GM12878 (cell line): ENCODE results near the gene COL17A1. TPM values are rescaled to one million over a fixed set of nuclear protein-coding genes. Genes with fewer than 3 reads are reported as not detected.

Experiments
- ATAC-seq: fragments of 200-7000 bp; cut with Tn5 transposase; 3 replicates; pipeline ENCODE4 v1.9.1; 2020; ENCODE audit warnings: mild to moderate bottlenecking, moderate library complexity
- BruUV-seq: library from RNA; stranded (reverse); fragments of 400-500 nt; replicated peaks from 2 replicates; lab custom pipeline; 2021; lab: Mats Ljungman, UMichigan
- CTCF ChIA-PET: fragments of 300-600 bp; sonication (Branson Sonifier 250); formaldehyde crosslinking; extraction: SDS; loops from one replicate; lab custom pipeline; 2021; ENCODE audit warnings: inconsistent platforms; lab: Yijun Ruan, JAX
- POLR2A ChIA-PET: fragments of 350-600 bp; formaldehyde crosslinking; extraction: SDS; loops from one replicate; lab custom pipeline; 2021; ENCODE audit warnings: inconsistent platforms; lab: Charles Lee
- RAD21 ChIA-PET: fragments of 300-600 bp; sonication (Branson Sonifier 250); formaldehyde crosslinking; loops from one replicate; lab custom pipeline; 2023; ENCODE audit warnings: antibody characterized with exemption; ENCODE audit not compliant: unreplicated experiment; lab: Charles Lee
- SMC1A ChIA-PET: fragments of 300-600 bp; sonication (Branson Sonifier 250); formaldehyde crosslinking; loops from one replicate; lab custom pipeline; 2023; ENCODE audit not compliant: unreplicated experiment, uncharacterized antibody; lab: Charles Lee
- DNase-seq: peaks from one replicate; pipeline ENCODE4 v3.0.0-alpha.2; 2011; ENCODE audit warnings: low read depth, low spot score
- FAIRE-seq: peaks from 3 replicates; lab custom pipeline; 2011; peaks lifted over from hg19 to GRCh38; lab: Jason Lieb, UNC
- H2AFZ ChIP-seq: 2 replicates; pipeline ENCODE4 v1.6.0; 2011; ENCODE audit warnings: low read depth, low read length, control low read depth; ENCODE audit not compliant: control insufficient read depth
- H3K27ac ChIP-seq: 2 replicates; pipeline ENCODE4 v1.5.1; 2011; ENCODE audit warnings: control low read depth; ENCODE audit not compliant: control insufficient read depth, insufficient read depth
- H3K27me3 ChIP-seq, 2 experiments: replicated peaks in 1 of 2; 2 replicates each; pipeline versions ENCODE4 v1.6.0 to v1.6.1; 2011; ENCODE audit warnings: low read length in 1 of 2; ENCODE audit not compliant: control insufficient read depth in 2 of 2, insufficient read depth in 2 of 2
- H3K36me3 ChIP-seq, 2 experiments: 2 replicates each; pipeline ENCODE4 v1.5.1; 2011; ENCODE audit warnings: low read length in 1 of 2; ENCODE audit not compliant: control insufficient read depth in 2 of 2, insufficient read depth in 2 of 2
- H3K4me1 ChIP-seq: 2 replicates; pipeline ENCODE4 v1.6.1; 2011; ENCODE audit warnings: mild to moderate bottlenecking, low read length, moderate library complexity, mixed read lengths; ENCODE audit not compliant: control insufficient read depth, insufficient read depth
- H3K4me2 ChIP-seq: 2 replicates; pipeline ENCODE4 v1.6.0; 2011; ENCODE audit warnings: control low read depth; ENCODE audit not compliant: control insufficient read depth, insufficient read depth
- H3K4me3 ChIP-seq: fragments of 200-600 bp; sonication (generic); 2 replicates; pipeline ENCODE4 v1.5.1; 2016
- H3K79me2 ChIP-seq: 2 replicates; pipeline ENCODE4 v1.6.0; 2011; ENCODE audit warnings: low read length; ENCODE audit not compliant: control insufficient read depth, insufficient read depth
- H3K9ac ChIP-seq: 2 replicates; pipeline ENCODE4 v1.8.0; 2011; ENCODE audit warnings: low read length, control low read depth, mixed read lengths; ENCODE audit not compliant: control insufficient read depth, insufficient read depth
- H3K9me3 ChIP-seq: replicated peaks from 3 replicates; pipeline ENCODE4 v1.5.1; 2011; ENCODE audit warnings: mild to moderate bottlenecking, low read length; ENCODE audit not compliant: control insufficient read depth, insufficient read depth
- H4K20me1 ChIP-seq: 2 replicates; pipeline ENCODE4 v1.6.0; 2011; ENCODE audit not compliant: control insufficient read depth, insufficient read depth
- BMI1 ChIP-seq: fragments of 450-650 bp; IDR thresholded peaks from 2 replicates; pipeline ENCODE4 v1.6.1; 2016; ENCODE audit warnings: mild to moderate bottlenecking, moderate library complexity, borderline replicate concordance
- MTA3 ChIP-seq: IDR thresholded peaks from 2 replicates; pipeline ENCODE4 v1.6.1; 2012; ENCODE audit warnings: low read length, inconsistent platforms, borderline replicate concordance
- PAX8 ChIP-seq: fragments of 450-650 bp; IDR thresholded peaks from 2 replicates; pipeline ENCODE4 v1.6.1; 2017; ENCODE audit warnings: mild to moderate bottlenecking, moderate library complexity
- PBX3 ChIP-seq: IDR thresholded peaks from 2 replicates; pipeline ENCODE4 v1.6.1; 2011; ENCODE audit warnings: mild to moderate bottlenecking, low read depth, low read length, moderate library complexity; ENCODE audit not compliant: insufficient replicate concordance
- TARDBP ChIP-seq: IDR thresholded peaks from 2 replicates; pipeline ENCODE4 v1.6.1; 2016; ENCODE audit warnings: borderline replicate concordance
- WGBS: methylation state at CpG from one replicate; pipeline ENCODE4 v1.1.6; 2016; ENCODE audit warnings: low lambda C conversion rate; ENCODE audit not compliant: insufficient replicate concordance, insufficient coverage; ENCODE audit errors: missing lambda C conversion rate; 5-methylcytosine and 5-hydroxymethylcytosine counted together
- in situ Hi-C: fragments of 300-500 bp; cut with MboI; formaldehyde crosslinking; loops from 9 replicates; pipeline ENCODE4 v1.14.3; 2018; ENCODE audit warnings: mixed read lengths
- intact Hi-C: fragments of 100-400 bp; cut with micrococcal nuclease; formaldehyde crosslinking; loops from one replicate; pipeline ENCODE4 v1.14.2; 2022; ENCODE audit not compliant: unreplicated experiment
- polyA plus RNA-seq, 11 experiments: library from polyadenylated mRNA; depleted of rRNA in 4 of 11; unstranded in 6 of 11; stranded (reverse) in 5 of 11; fragments of >200 nt; fragmentation: Nextera tagmentation in 4 of 11; fragmentation: Illumina TruSeq in 1 of 11; extraction: Ambion mirVana in 4 of 11; extraction: Trizol in 1 of 11; gene quantifications; 1 replicate in 1 of 11; 2 replicates in 10 of 11; pipeline versions ENCODE4 v1.2.1 to v1.2.3, GENCODE V29; 2011 to 2016; ENCODE audit warnings: inconsistent platforms in 2 of 11, missing spikeins in 2 of 11, low read depth in 1 of 11
- total RNA-seq, 4 experiments: library from RNA; depleted of rRNA in 3 of 4; stranded (reverse); fragments of >200 nt in 3 of 4; fragmentation: Illumina TruSeq in 1 of 4; extraction: Trizol in 1 of 4; gene quantifications; 2 replicates each; pipeline versions ENCODE4 v1.2.1 to v1.2.3, GENCODE V29; 2013 to 2021
- TF ChIP-seq, protein P1 (sequence below): fragments of 450-650 bp; IDR thresholded peaks from 2 replicates; pipeline ENCODE4 v1.6.1; 2017; ENCODE audit warnings: borderline replicate concordance

The COL17A1 gene
- total and polyA plus RNA-seq, 10 of the 15 experiments (the other 5 are each of a cell fraction or from before 2014, with no cell fraction given), result 0.08 to 0.22 TPM; not detected in 8

GRCh38 chr10:103998805-103999204, 86.9 kb downstream of the COL17A1 start:
- TF ChIP-seq, protein P1, sequence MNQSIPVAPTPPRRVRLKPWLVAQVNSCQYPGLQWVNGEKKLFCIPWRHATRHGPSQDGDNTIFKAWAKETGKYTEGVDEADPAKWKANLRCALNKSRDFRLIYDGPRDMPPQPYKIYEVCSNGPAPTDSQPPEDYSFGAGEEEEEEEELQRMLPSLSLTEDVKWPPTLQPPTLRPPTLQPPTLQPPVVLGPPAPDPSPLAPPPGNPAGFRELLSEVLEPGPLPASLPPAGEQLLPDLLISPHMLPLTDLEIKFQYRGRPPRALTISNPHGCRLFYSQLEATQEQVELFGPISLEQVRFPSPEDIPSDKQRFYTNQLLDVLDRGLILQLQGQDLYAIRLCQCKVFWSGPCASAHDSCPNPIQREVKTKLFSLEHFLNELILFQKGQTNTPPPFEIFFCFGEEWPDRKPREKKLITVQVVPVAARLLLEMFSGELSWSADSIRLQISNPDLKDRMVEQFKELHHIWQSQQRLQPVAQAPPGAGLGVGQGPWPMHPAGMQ, result no peak
- TF ChIP-seq TARDBP, result no peak
- no peak for TF ChIP-seq PBX3
- no peak for TF ChIP-seq MTA3
- TF ChIP-seq PAX8, result no peak
- no peak for TF ChIP-seq BMI1
- Histone ChIP-seq H3K9ac (no peak overlapping the region), H3K36me3 (peaks cover 2 to 9% of the 10 kb centered on the region in 2 experiments; a peak in 3 of 4 replicates), H3K4me3 (no peak overlapping the region), H3K9me3 (no peaks in the 10 kb centered on the region), H3K79me2 (no peaks in the 10 kb centered on the region), H3K4me1 (no peaks in the 10 kb centered on the region), H3K4me2 (no peak overlapping the region), H3K27me3 (no peaks in the 10 kb centered on the region), H2AFZ (no peak overlapping the region), H3K27ac (no peak overlapping the region), H4K20me1 (no peaks in the 10 kb centered on the region)
- ChIA-PET CTCF (interaction anchor here (1.0 to 1.5 kb wide), 3 partner anchors 37 to 142 kb away, joined by 3 to 6 read pairs (median 3); no protein-coding TSS in a partner anchor), RAD21 (no interaction called here), SMC1A (interaction anchor here (1.0 to 1.8 kb wide), 4 partner anchors 8 to 13 kb away, joined by 3 to 7 read pairs (median 4); no protein-coding TSS in a partner anchor), POLR2A (interaction anchor here (1.2 kb wide), 1 partner anchor 10 kb away, joined by 4 read pairs; no protein-coding TSS in a partner anchor)
- DNase-seq (no peak), ATAC-seq (no peak), FAIRE-seq (no peak)
- intact Hi-C loops, result no loop called here
- in situ Hi-C loops, result no loop called here
- 93% methylated on average over 2 of the region's 2 CpGs for whole genome bisulfite sequencing
- no TSS peak for BruUV-seq
